Measurements from ENCODE around the gene PRDM7.
"Not testable (repeated sequence)": the region's sequence is repeated elsewhere in the genome, so short reads cannot be mapped to it uniquely, and the experiment has no call there.

The PRDM7 gene

GRCh38 chr16:90070440-90070839, 6.7 kb downstream of the PRDM7 start:
- FAIRE-seq: no peak
- TF ChIP-seq CTCF (IDR thresholded peaks at IDR 0.05; ENCODE audit: insufficient read depth, missing control alignments): no peak
- no peak for DNase-seq (ENCODE audit: insufficient read length, low spot score)

GRCh38 chr16:90061437-90061836, 15.7 kb downstream of the PRDM7 start:
- DNase-seq (ENCODE audit: insufficient read length, low spot score) (no peak), FAIRE-seq (no peak)
- no peak for TF ChIP-seq CTCF (IDR thresholded peaks at IDR 0.05; ENCODE audit: insufficient read depth, missing control alignments)

- no peak for TF ChIP-seq CTCF (IDR thresholded peaks at IDR 0.05; ENCODE audit: insufficient read depth, missing control alignments)
- DNase-seq (ENCODE audit: insufficient read length, low spot score): no peak
- FAIRE-seq: no peak
These were observed 19.4 kb downstream of the PRDM7 start for GRCh38 chr16:90057738-90058173.

- not testable (repeated sequence) for FAIRE-seq
These were observed 20.6 kb downstream of the PRDM7 start for GRCh38 chr16:90056521-90056920.

GRCh38 chr16:90055371-90055770, 21.8 kb downstream of the PRDM7 start:
- no peak for TF ChIP-seq CTCF (IDR thresholded peaks at IDR 0.05; ENCODE audit: insufficient read depth, missing control alignments)
- DNase-seq (ENCODE audit: insufficient read length, low spot score) (no peak), FAIRE-seq (no peak)

More at GRCh38 chr16:90056521-90056920, 20.6 kb downstream of the PRDM7 start:
- not testable (repeated sequence) for DNase-seq (ENCODE audit: insufficient read length, low spot score)

GRCh38 chr16:90054554-90054953, 22.6 kb downstream of the PRDM7 start:
- DNase-seq (ENCODE audit: insufficient read length, low spot score): no peak
- no peak for TF ChIP-seq CTCF (IDR thresholded peaks at IDR 0.05; ENCODE audit: insufficient read depth, missing control alignments)
- FAIRE-seq: no peak

GRCh38 chr16:90053902-90054500, 23.1 kb downstream of the PRDM7 start:
- TF ChIP-seq CTCF (IDR thresholded peaks at IDR 0.05; ENCODE audit: insufficient read depth, missing control alignments): no peak
- FAIRE-seq: no peak
- no peak for DNase-seq (ENCODE audit: insufficient read length, low spot score)

GRCh38 chr16:90050969-90051368, 26.2 kb downstream of the PRDM7 start:
- DNase-seq (ENCODE audit: insufficient read length, low spot score) (no peak), FAIRE-seq (no peak)
- TF ChIP-seq CTCF (IDR thresholded peaks at IDR 0.05; ENCODE audit: insufficient read depth, missing control alignments): no peak

All from D721Med (cell line).